H4 (cell line): Measurements from ENCODE around the gene GREM2. TPM values are rescaled to one million over a fixed set of nuclear protein-coding genes. Genes with fewer than 3 reads are reported as not detected.

Source experiments
- DNase-seq: peaks from one replicate; pipeline ENCODE4 v3.0.0-alpha.2; 2015; ENCODE audit warnings: low spot score
- total RNA-seq: library from RNA; depleted of rRNA; stranded (reverse); fragments of >200 nt; shearing (Covaris generic); gene quantifications from 2 replicates; pipeline ENCODE4 v1.2.3, GENCODE V29; 2014

Gene GREM2
- total RNA-seq, 1 experiment from 2014 or later, result 0.08 TPM

DNA sequence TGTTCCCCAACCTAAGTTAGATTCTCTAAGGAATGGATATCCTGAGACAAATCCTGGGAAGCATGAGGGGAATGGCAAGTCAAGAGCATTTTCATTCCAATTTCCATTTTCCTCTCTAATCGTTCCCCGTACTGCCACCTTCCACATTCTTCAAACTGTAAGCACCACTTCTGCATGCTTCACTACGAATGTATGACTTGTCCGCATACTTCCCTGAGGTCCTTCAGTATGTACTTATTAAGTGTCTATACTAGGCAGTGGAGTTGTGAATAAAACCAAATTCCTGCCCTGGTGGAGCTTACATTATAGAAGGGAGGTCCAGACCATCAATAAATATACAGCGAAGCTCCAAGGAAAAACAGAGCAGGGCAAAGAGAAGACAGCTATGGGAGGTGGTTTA, 154.8 kb downstream of the GREM2 start:
- DNase-seq, result no peak

DNA sequence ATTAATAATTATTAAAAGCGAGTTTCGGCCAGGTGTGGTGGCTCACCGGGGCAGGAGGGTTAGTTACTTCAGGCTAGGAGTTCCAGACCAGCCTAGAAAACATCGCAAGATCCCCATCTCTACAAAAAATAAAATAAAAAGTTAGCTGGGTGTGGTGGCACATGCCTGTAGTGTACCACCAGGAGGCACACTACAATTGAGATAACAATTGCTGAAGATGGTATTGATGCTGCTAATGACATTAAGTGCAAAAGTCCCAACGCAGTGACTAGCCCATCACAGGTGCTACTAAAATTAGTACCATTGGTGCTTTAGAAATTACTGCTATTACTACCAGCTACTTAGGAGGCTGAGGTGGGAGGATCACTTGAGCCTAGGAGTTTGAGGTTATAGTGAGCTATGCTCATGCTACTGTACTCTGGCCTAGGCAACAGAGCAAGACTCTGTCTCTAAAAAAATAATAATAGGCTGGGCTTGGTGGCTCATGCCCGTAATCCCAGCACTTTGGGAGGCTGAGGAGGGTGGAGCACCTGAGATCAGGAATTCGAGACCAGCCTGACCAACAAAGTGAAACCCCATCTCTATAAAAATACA, 156.6 kb downstream of the GREM2 start:
- peak; percentile 13 for DNase-seq

DNA sequence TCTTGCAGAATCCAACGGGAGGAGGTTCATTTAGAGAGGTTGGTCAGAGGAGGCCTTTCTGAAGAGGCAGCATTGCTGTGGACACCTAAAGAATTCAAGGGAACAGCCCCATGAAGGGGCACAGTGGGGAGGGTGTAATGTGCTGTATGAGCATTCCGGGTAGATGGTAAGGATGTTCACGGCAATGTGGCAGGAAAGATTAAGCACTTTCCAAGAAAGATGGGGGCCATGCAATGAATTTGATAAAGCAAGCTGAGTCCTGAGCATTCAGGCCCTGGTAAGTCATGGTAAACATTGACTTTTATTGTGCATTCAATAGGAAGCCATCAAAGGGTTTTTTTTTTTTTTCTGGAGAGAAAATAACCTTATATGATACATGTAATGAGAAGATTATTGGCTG, 166.6 kb downstream of the GREM2 start:
- no peak for DNase-seq

DNA sequence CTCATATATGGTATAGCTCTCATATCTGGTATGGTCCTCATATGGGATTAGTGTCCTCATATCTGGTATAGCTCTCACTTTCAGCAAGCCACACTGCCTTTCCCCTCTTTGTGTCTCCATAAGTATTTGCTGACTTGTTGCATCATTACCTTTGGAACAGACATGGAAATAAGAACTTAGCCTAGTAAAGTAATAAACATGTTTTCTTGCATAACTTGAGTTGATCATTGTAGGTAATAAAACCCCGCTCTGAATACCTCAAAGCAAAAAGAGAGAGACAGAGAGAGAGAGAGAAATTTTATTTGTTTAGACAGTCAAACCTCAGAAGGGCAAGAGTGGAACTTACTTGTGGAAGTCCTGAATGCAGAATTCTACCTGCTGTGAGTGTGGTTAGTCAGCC, 170.3 kb downstream of the GREM2 start:
- DNase-seq, result no peak
